Muscle layer of duodenum (tissue), 2 donors: ENCODE measurements around the gene FOXI1.
"Not testable (repeated sequence)": the region's sequence is repeated elsewhere in the genome, so short reads cannot be mapped to it uniquely, and the experiment has no call there.

Source experiments
- H3K27ac ChIP-seq: one replicate; pipeline ENCODE4 v1.7.0; 2013; ENCODE audit warnings: mild to moderate bottlenecking, low read length
- H3K27me3 ChIP-seq: one replicate; pipeline ENCODE4 v1.7.0; 2013; ENCODE audit warnings: low read depth, mild to moderate bottlenecking, control low read depth, low read length
- H3K36me3 ChIP-seq, 2 donors: one replicate each; pipeline ENCODE4 v1.7.0; 2013; ENCODE audit warnings: low read length in 2 of 2, control low read depth in 1 of 2, mild to moderate bottlenecking in 1 of 2; ENCODE audit not compliant: insufficient read depth in 2 of 2, control insufficient read depth in 1 of 2
- H3K4me1 ChIP-seq, 2 donors: one replicate each; pipeline ENCODE4 v1.7.0; 2013; ENCODE audit warnings: low read length in 2 of 2, mild to moderate bottlenecking in 2 of 2, control low read depth in 1 of 2, moderate library complexity in 1 of 2; ENCODE audit not compliant: insufficient read depth in 2 of 2, control insufficient read depth in 1 of 2
- H3K4me3 ChIP-seq, 2 donors: one replicate each; pipeline ENCODE4 v1.7.0; 2013; ENCODE audit warnings: low read length in 2 of 2, low read depth in 1 of 2, mild to moderate bottlenecking in 1 of 2
- H3K9me3 ChIP-seq, 2 donors: one replicate each; pipeline ENCODE4 v1.7.0; 2013; ENCODE audit warnings: low read length in 2 of 2, control low read depth in 1 of 2, mild to moderate bottlenecking in 1 of 2; ENCODE audit not compliant: control insufficient read depth in 1 of 2
- donor health status: healthy.

The FOXI1 gene

DNA sequence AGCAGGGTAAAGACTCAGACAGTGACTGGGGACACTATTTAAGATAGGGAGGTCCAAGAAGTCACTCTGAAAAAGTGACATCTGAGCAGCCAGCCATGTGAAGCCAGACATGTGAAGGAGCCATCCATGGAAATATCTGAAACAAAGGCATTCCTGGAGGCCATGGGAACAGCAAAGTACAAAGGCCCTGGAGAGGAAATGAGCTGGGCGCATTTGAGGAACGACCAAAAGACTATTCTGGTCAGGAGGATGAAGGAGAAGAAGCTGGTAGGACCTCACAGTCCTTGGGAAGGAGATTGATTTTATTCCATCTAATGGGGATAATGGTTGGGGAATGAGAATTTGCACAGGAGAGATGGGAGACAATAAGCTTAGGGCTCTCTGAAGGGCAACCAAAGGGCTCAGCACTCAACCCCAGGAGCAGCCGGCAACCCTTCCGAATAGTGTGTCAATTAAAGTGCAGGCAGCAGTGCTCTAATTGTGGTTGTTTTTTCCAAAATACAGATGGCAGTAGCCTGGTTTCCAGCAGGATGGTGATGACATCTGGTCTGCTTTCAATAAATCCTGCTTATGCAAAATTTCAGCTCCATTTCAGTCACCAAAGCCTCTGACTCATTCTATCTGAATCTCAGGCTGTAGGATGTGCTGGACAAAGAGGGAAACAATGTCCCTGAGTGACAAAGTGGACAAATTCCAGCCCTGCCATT is 26.7 kb downstream of the FOXI1 start:
- Histone ChIP-seq H3K9me3 (peaks cover 0 to 8% of the 10 kb centered on the region in 2 donors), H3K27me3 (no peaks in the 10 kb centered on the region), H3K36me3 (no peaks in the 10 kb centered on the region), H3K27ac (no peak overlapping the region), H3K4me3 (no peak overlapping the region), H3K4me1 (no peaks in the 10 kb centered on the region)

DNA sequence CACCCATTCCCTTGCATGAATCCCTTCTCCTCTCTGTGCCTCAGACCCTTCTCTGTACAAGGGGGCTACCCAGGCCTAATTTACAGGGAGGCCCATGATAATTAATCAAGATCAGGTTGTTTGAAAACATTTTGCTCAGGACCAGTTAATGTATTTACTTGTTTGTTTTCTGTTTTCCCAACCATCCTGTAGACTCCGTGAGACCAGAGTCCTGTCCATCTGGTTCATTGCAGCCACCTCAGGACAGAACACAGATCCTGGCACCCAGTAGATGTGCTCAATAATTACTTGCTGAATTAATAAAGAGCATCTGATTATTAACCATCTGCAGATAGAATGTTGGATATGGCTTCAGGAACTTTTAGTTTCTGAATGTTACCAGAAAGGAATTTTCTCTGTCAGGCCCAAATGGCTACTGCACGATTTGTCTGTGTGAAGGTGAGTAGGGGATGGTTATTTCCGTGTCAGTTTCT is 27.3 kb downstream of the FOXI1 start:
- Histone ChIP-seq H3K9me3 (peaks cover 0 to 5% of the 10 kb centered on the region in 2 donors), H3K4me1 (no peaks in the 10 kb centered on the region), H3K27ac (no peak overlapping the region), H3K27me3 (no peaks in the 10 kb centered on the region), H3K36me3 (no peaks in the 10 kb centered on the region), H3K4me3 (no peak overlapping the region)

- no peaks in the 10 kb centered on the region for H3K36me3 ChIP-seq
- no peaks in the 10 kb centered on the region for H3K27me3 ChIP-seq
- peaks cover 0 to 4% of the 10 kb centered on the region in 2 donors for H3K9me3 ChIP-seq
- H3K27ac ChIP-seq: no peak overlapping the region
- no peak overlapping the region for H3K4me3 ChIP-seq
- H3K4me1 ChIP-seq: no peaks in the 10 kb centered on the region
Observed at GRCh38 chr5:170135796-170136490, 30.2 kb downstream of the FOXI1 start.

DNA sequence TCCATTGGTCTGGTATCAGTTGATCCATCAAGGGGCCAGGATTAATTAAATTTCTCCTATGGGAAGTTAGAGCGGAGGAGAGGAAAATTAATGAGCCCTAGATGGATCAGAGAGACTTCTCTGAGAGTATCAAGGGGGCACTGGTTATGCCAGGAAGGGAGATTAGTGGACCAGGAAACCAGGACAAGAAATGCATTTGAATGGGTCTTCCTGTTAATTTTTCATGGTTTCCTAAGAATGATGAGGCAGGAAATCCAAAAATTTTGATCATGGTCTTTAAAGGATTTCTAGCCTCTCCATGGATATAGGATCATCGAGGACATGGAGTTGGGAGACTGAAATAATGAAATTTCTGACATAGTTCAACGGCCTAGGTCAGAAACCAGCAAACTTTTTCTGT is 30.8 kb downstream of the FOXI1 start:
- H3K36me3 ChIP-seq: no peaks in the 10 kb centered on the region
- H3K9me3 ChIP-seq: peaks cover 0 to 3% of the 10 kb centered on the region in 2 donors
- H3K4me3 ChIP-seq: no peak overlapping the region
- no peak overlapping the region for H3K27ac ChIP-seq
- H3K27me3 ChIP-seq: no peaks in the 10 kb centered on the region
- no peaks in the 10 kb centered on the region for H3K4me1 ChIP-seq

DNA sequence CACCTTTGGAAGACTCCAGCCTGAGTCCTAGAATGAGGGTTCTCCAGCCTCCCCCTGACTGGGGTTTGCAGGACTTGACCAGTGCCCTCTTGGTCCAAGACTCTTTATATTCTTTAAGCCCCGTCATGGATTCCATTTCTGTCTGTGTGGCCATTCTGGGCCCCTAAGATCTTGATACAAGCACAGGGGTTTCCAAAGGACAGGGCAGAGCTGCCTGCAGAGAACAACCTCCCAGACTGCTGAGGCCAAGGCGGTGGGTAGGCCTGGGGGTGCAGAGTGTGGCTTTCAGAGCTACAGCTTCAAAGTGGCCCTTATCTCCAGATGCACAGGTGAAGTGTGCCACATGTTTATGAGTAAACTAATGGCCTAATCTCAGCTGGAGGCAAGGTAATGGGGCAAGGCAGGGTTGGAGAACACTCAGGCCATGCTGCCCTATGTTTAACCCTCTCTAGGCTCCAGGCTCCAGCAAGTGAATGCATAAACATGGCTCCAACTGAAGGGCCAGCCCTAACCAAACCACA is 32.1 kb downstream of the FOXI1 start:
- Histone ChIP-seq H3K9me3 (no peaks in the 10 kb centered on the region), H3K27ac (no peak overlapping the region), H3K36me3 (no peaks in the 10 kb centered on the region), H3K4me1 (no peaks in the 10 kb centered on the region), H3K27me3 (no peaks in the 10 kb centered on the region), H3K4me3 (no peak overlapping the region)

GRCh38 chr5:170138273-170138672 is 32.6 kb downstream of the FOXI1 start:
- Histone ChIP-seq H3K4me3 (no peak overlapping the region), H3K27ac (no peak overlapping the region), H3K9me3 (no peaks in the 10 kb centered on the region), H3K4me1 (no peaks in the 10 kb centered on the region), H3K36me3 (no peaks in the 10 kb centered on the region), H3K27me3 (no peaks in the 10 kb centered on the region)

GRCh38 chr5:170139786-170140335 is 34.2 kb downstream of the FOXI1 start:
- no peak overlapping the region for H3K4me3 ChIP-seq
- H3K27ac ChIP-seq: no peak overlapping the region
- H3K9me3 ChIP-seq: no peaks in the 10 kb centered on the region
- H3K4me1 ChIP-seq: no peaks in the 10 kb centered on the region
- no peaks in the 10 kb centered on the region for H3K27me3 ChIP-seq
- no peaks in the 10 kb centered on the region for H3K36me3 ChIP-seq

DNA sequence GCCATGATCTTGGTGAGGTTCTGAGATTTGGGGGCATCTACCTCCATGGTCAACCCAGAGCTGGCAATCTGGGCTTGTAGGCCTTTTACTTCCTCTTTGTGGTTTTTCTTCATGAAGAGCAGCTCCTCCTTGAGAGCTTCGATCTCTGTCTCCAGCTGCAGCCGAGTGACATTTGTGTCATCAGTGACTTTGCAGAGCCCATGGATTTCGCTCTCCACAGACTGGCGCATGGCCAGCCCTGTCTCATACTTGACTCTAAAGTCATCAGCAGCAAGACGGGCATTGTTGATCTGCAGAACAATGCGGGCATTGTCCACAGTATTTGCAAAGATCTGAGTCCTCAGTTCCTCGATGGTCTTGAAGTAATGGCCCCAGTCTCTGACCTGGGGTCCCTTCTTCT is 35.5 kb downstream of the FOXI1 start:
- H3K4me1 ChIP-seq, H3K27ac ChIP-seq, H3K9me3 ChIP-seq, H3K27me3 ChIP-seq, H3K36me3 ChIP-seq, H3K4me3 ChIP-seq: not testable (repeated sequence)

DNA sequence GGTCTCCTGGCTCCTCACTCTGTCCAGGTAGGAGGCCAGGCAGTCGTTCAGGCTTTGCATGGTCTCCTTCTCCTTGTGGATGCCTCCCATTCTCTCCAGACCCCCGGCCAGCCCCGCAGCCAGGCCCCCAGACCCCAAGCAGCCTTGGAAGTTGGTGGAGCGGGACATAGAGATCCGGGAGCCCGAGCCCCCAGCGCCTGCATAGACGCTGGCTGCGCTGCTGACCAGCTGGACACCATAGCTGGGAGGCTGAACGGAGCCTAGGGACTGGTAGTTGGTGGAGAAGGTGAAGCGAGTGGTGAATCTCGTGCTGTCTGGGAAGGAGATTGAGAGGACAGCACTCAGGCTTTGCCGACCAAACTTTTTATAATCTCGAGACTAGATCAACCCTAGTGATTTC is 35.9 kb downstream of the FOXI1 start:
- Histone ChIP-seq H3K27ac (no peak overlapping the region), H3K4me3 (no peak overlapping the region), H3K4me1 (no peaks in the 10 kb centered on the region), H3K27me3 (no peaks in the 10 kb centered on the region), H3K36me3 (no peaks in the 10 kb centered on the region), H3K9me3 (no peaks in the 10 kb centered on the region)

DNA sequence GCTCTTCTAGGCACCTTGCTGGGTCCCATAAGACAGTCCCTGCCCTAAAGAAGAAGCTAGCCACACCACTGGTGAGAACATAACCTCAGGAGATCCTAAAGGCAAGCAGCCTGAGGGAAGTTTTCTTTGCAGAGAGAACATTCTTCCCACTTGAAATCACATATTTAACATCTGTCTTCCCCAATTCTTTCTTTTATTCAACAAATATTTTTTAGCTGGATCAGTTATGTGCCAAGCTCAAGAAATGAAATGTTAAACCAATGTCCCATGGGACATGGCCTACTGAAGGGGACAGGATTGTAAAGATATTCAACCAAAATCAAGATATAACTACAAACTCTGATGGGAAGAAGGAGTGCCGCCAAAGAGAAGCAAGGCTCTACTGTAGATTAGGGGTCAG is 36.5 kb downstream of the FOXI1 start:
- no peak overlapping the region for H3K4me3 ChIP-seq

GRCh38 chr5:170143091-170143490 is 37.4 kb downstream of the FOXI1 start:
- Histone ChIP-seq H3K4me1 (no peaks in the 10 kb centered on the region), H3K4me3 (no peak overlapping the region), H3K27ac (no peak overlapping the region), H3K36me3 (no peaks in the 10 kb centered on the region), H3K9me3 (no peaks in the 10 kb centered on the region), H3K27me3 (no peaks in the 10 kb centered on the region)

More for the DNA sequence above, 36.5 kb downstream of the FOXI1 start:
- Histone ChIP-seq H3K27ac (no peak overlapping the region), H3K27me3 (no peaks in the 10 kb centered on the region), H3K9me3 (no peaks in the 10 kb centered on the region), H3K4me1 (no peaks in the 10 kb centered on the region), H3K36me3 (no peaks in the 10 kb centered on the region)
